K562 (cell line): Measurements from ENCODE around the gene COX6B1. TPM values are rescaled to one million over a fixed set of nuclear protein-coding genes. Genes with fewer than 3 reads are reported as not detected.

Experiments used
- ARID1B ChIP-seq: fragments of 450-650 bp; IDR thresholded peaks from 2 replicates; pipeline ENCODE4 v1.6.1; 2016; ENCODE audit warnings: antibody characterized with exemption, mild to moderate bottlenecking, inconsistent platforms
- CHD7 ChIP-seq: fragments of 200-600 bp; sonication (generic); IDR thresholded peaks from one replicate; pipeline ENCODE4 v1.6.1; 2012; ENCODE audit warnings: mild to moderate bottlenecking, low read depth, low read length, inconsistent platforms
- EP400 ChIP-seq: fragments of 450-650 bp; IDR thresholded peaks from 2 replicates; pipeline ENCODE4 v1.6.1; 2017; ENCODE audit warnings: antibody characterized with exemption, mild to moderate bottlenecking, moderate library complexity
- FOXK1 ChIP-seq: sonication (generic); formaldehyde crosslinking; IDR thresholded peaks from 2 replicates; pipeline ENCODE4 v1.8.0; 2022; ENCODE audit warnings: missing genetic modification reagents, mild to moderate bottlenecking, borderline replicate concordance
- LEF1 ChIP-seq: fragments of 450-650 bp; IDR thresholded peaks from 2 replicates; pipeline ENCODE4 v1.6.1; 2016; ENCODE audit warnings: mild to moderate bottlenecking
- SIX5 ChIP-seq, 2 experiments: IDR thresholded peaks; 2 replicates each; pipeline ENCODE4 v1.6.1; 2011; ENCODE audit warnings: low read length in 2 of 2, borderline replicate concordance in 1 of 2, low read depth in 1 of 2, mild to moderate bottlenecking in 1 of 2, moderate library complexity in 1 of 2; ENCODE audit not compliant: insufficient read depth in 1 of 2
- TFAP4 ChIP-seq: sonication (generic); formaldehyde crosslinking; IDR thresholded peaks from 2 replicates; pipeline ENCODE4 v1.8.0; 2022; ENCODE audit warnings: missing genetic modification reagents, mild to moderate bottlenecking, moderate library complexity, borderline replicate concordance
- ZBTB33 ChIP-seq: sonication (generic); formaldehyde crosslinking; IDR thresholded peaks from 2 replicates; pipeline ENCODE4 v1.8.1; 2023; ENCODE audit warnings: mild to moderate bottlenecking, missing genetic modification reagents
- ZNF384 ChIP-seq: IDR thresholded peaks from 2 replicates; pipeline ENCODE4 v1.6.1; 2012; ENCODE audit warnings: low read depth, low read length, improper control_type of control experiment
- polyA plus RNA-seq, 8 experiments: library from polyadenylated mRNA; depleted of rRNA in 4 of 8; stranded (reverse) in 5 of 8; unstranded in 3 of 8; fragments of >200 nt; fragmentation: Nextera tagmentation in 2 of 8; fragmentation: Illumina TruSeq in 1 of 8; extraction: Ambion mirVana in 2 of 8; extraction: Trizol in 1 of 8; gene quantifications; 2 replicates each; pipeline versions ENCODE4 v1.2.1 to v1.2.3, GENCODE V29; 2011 to 2014; ENCODE audit warnings: inconsistent platforms in 1 of 8, missing spikeins in 1 of 8
- total RNA-seq, 7 experiments: library from RNA; depleted of rRNA in 6 of 7; stranded (reverse); fragments of >200 nt in 6 of 7; fragmentation: Illumina TruSeq in 2 of 7; extraction: Trizol in 2 of 7; gene quantifications; 2 replicates each; pipeline versions ENCODE4 v1.2.1 to v1.2.3, GENCODE V29; 2011 to 2021; ENCODE audit warnings: low replicate concordance in 1 of 7
- TF ChIP-seq, protein P1 (sequence below): sonication (generic); formaldehyde crosslinking; IDR thresholded peaks from 2 replicates; pipeline ENCODE4 v1.8.1; 2023; ENCODE audit warnings: mild to moderate bottlenecking, missing genetic modification reagents, moderate library complexity
- TF ChIP-seq, protein P2 (sequence below): fragments of 450-650 bp; IDR thresholded peaks from 2 replicates; pipeline ENCODE4 v1.6.1; 2016; ENCODE audit warnings: missing biosample characterization, missing genetic modification characterization

The COX6B1 gene
- total and polyA plus RNA-seq, 9 of the 15 experiments (the other 6 are each of a cell fraction or from before 2014, with no cell fraction given) = 777 to 2,393 (median 1,219) TPM

- TF ChIP-seq SIX5 (IDR thresholded peaks at IDR 0.05; ENCODE audit: borderline replicate concordance in 1 of 2, insufficient read depth in 1 of 2, low read depth in 1 of 2, low read length in 2 of 2) = no peak
- peak; percentile 28; the same call in 1 of the 2 replicates for TF ChIP-seq ZBTB33 (CRISPR knock-in tag)
- no peak for TF ChIP-seq ARID1B
- TF ChIP-seq ZNF384 = 0 out of 2 replicates have a peak, but pooled peaks have one; percentile 13
- TF ChIP-seq CHD7 = no peak
- TF ChIP-seq, protein P1, sequence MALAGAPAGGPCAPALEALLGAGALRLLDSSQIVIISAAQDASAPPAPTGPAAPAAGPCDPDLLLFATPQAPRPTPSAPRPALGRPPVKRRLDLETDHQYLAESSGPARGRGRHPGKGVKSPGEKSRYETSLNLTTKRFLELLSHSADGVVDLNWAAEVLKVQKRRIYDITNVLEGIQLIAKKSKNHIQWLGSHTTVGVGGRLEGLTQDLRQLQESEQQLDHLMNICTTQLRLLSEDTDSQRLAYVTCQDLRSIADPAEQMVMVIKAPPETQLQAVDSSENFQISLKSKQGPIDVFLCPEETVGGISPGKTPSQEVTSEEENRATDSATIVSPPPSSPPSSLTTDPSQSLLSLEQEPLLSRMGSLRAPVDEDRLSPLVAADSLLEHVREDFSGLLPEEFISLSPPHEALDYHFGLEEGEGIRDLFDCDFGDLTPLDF (CRISPR knock-in tag) = no peak
- TF ChIP-seq FOXK1 (CRISPR knock-in tag) = no peak
- no peak for TF ChIP-seq EP400
- no peak for TF ChIP-seq LEF1
- TF ChIP-seq TFAP4 (CRISPR knock-in tag) = 0 out of 2 replicates have a peak, but pooled peaks have one; percentile 20
- TF ChIP-seq, protein P2, sequence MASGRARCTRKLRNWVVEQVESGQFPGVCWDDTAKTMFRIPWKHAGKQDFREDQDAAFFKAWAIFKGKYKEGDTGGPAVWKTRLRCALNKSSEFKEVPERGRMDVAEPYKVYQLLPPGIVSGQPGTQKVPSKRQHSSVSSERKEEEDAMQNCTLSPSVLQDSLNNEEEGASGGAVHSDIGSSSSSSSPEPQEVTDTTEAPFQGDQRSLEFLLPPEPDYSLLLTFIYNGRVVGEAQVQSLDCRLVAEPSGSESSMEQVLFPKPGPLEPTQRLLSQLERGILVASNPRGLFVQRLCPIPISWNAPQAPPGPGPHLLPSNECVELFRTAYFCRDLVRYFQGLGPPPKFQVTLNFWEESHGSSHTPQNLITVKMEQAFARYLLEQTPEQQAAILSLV (tag) = no peak
Observed at GRCh38 chr19:35618857-35619256, 29.3 kb upstream of the COX6B1 start (continued).
